CD4-positive, CD25-positive, alpha-beta regulatory T cell (primary cell): ENCODE measurements around the gene IFFO2. TPM values are rescaled to one million over a fixed set of nuclear protein-coding genes. Genes with fewer than 3 reads are reported as not detected.

Experiments
- ATAC-seq, 2 donors: fragments of 150-1000 bp; cut with Tn5 transposase; one replicate each; pipeline ENCODE4 v1.10.0; 2021; ENCODE audit warnings: low read depth in 2 of 2, moderate number of reproducible peaks in 2 of 2, moderate library complexity in 1 of 2
- DNase-seq, 3 donors: peaks; one replicate each; pipeline versions ENCODE4 v3.0.0 to v3.0.0-alpha.2; 2012 to 2022; ENCODE audit warnings: mixed read lengths in 1 of 3
- H3K27ac ChIP-seq: one replicate; pipeline ENCODE4 v1.7.0; 2013; ENCODE audit warnings: mild to moderate bottlenecking, low read length; ENCODE audit not compliant: insufficient read depth, poor library complexity, severe bottlenecking
- H3K27me3 ChIP-seq: one replicate; pipeline ENCODE4 v1.7.0; 2013; ENCODE audit warnings: low read length; ENCODE audit not compliant: control insufficient read depth, insufficient read depth
- H3K36me3 ChIP-seq: one replicate; pipeline ENCODE4 v1.7.0; 2013; ENCODE audit warnings: mild to moderate bottlenecking, low read length, moderate library complexity; ENCODE audit not compliant: control insufficient read depth, insufficient read depth
- H3K4me1 ChIP-seq: 2 replicates; pipeline ENCODE4 v1.7.0; 2013; ENCODE audit warnings: mild to moderate bottlenecking, low read length; ENCODE audit not compliant: insufficient read depth, control insufficient read depth, poor library complexity, severe bottlenecking
- H3K4me3 ChIP-seq: one replicate; pipeline ENCODE4 v1.7.0; 2013; ENCODE audit warnings: low read depth, mild to moderate bottlenecking, low read length, moderate library complexity
- H3K9me3 ChIP-seq, 2 experiments: 1 replicate in 1 of 2; 2 replicates in 1 of 2; pipeline ENCODE4 v1.7.0; 2013; ENCODE audit warnings: low read length in 2 of 2, mild to moderate bottlenecking in 1 of 2, moderate library complexity in 1 of 2; ENCODE audit not compliant: control insufficient read depth in 2 of 2
- H3K27ac Mint-ChIP-seq, 3 donors: one replicate each; pipeline ENCODE4 v1.8.0; 2020 to 2022; ENCODE audit warnings: mild to moderate bottlenecking in 3 of 3, mixed read lengths in 3 of 3, moderate library complexity in 2 of 3
- H3K27me3 Mint-ChIP-seq: one replicate; pipeline ENCODE4 v1.8.0; 2022; ENCODE audit warnings: mild to moderate bottlenecking, mixed read lengths
- H3K36me3 Mint-ChIP-seq: one replicate; pipeline ENCODE4 v1.8.0; 2020; ENCODE audit warnings: mixed read lengths
- H3K4me1 Mint-ChIP-seq, 4 donors: one replicate each; pipeline ENCODE4 v1.8.0; 2020 to 2022; ENCODE audit warnings: mixed read lengths in 4 of 4, mild to moderate bottlenecking in 1 of 4
- H3K4me3 Mint-ChIP-seq, 4 donors: one replicate each; pipeline ENCODE4 v1.8.0; 2020 to 2022; ENCODE audit warnings: mild to moderate bottlenecking in 4 of 4, mixed read lengths in 4 of 4, moderate library complexity in 3 of 4
- H3K9me3 Mint-ChIP-seq, 7 donors: one replicate each; pipeline ENCODE4 v1.8.0; 2020 to 2022; ENCODE audit warnings: mixed read lengths in 7 of 7, mild to moderate bottlenecking in 3 of 7, moderate library complexity in 2 of 7
- polyA plus RNA-seq, 4 donors: library from polyadenylated mRNA; unstranded; fragments of 300-500 nt; fragmentation: Illumina TruSeq; gene quantifications; one replicate each; pipeline ENCODE4 v1.2.3, GENCODE V29; 2021
- total RNA-seq: library from RNA; stranded (reverse); gene quantifications from one replicate; pipeline ENCODE4 v1.2.3, GENCODE V29; 2022

The IFFO2 gene
- total and polyA plus RNA-seq, 5 donors from 2014 or later: 1.4 to 101 (median 3.0) TPM

- Mint-ChIP-seq H3K27ac (peak overlapping the region in 2 of 3 donors; percentile 60 to 83), H3K36me3 (no peaks in the 10 kb centered on the region), H3K4me3 (peak overlapping the region in 1 of 4 donors; percentile 67), H3K9me3 (no peaks in the 10 kb centered on the region), H3K27me3 (no peaks in the 10 kb centered on the region), H3K4me1 (peaks cover 12 to 89% (median 66%) of the 10 kb centered on the region in 4 donors)
- ATAC-seq (no peak), DNase-seq (no peak)
- Histone ChIP-seq H3K4me1 (peaks cover 83% of the 10 kb centered on the region), H3K27me3 (no peaks in the 10 kb centered on the region), H3K36me3 (no peaks in the 10 kb centered on the region), H3K9me3 (no peaks in the 10 kb centered on the region), H3K27ac (no peak overlapping the region), H3K4me3 (no peak overlapping the region)
Observed at GRCh38 chr1:18937539-18937938, 18.9 kb downstream of the IFFO2 start.

- H3K9me3 ChIP-seq: no peaks in the 10 kb centered on the region
- Mint-ChIP-seq H3K9me3 (no peaks in the 10 kb centered on the region), H3K27me3 (no peaks in the 10 kb centered on the region), H3K27ac (peak overlapping the region; percentile 52 to 72 (median 67)), H3K4me1 (peaks cover 12 to 89% (median 68%) of the 10 kb centered on the region in 4 donors), H3K36me3 (no peaks in the 10 kb centered on the region), H3K4me3 (peak overlapping the region; percentile 53 to 82 (median 66))
- no peak for ATAC-seq
- H3K4me1 ChIP-seq: peaks cover 82% of the 10 kb centered on the region
- no peak for DNase-seq
- no peak overlapping the region for H3K27ac ChIP-seq
- H3K27me3 ChIP-seq: no peaks in the 10 kb centered on the region
- H3K4me3 ChIP-seq: no peak overlapping the region
- H3K36me3 ChIP-seq: no peaks in the 10 kb centered on the region
Observed at GRCh38 chr1:18936814-18937481, 19.5 kb downstream of the IFFO2 start.

DNA sequence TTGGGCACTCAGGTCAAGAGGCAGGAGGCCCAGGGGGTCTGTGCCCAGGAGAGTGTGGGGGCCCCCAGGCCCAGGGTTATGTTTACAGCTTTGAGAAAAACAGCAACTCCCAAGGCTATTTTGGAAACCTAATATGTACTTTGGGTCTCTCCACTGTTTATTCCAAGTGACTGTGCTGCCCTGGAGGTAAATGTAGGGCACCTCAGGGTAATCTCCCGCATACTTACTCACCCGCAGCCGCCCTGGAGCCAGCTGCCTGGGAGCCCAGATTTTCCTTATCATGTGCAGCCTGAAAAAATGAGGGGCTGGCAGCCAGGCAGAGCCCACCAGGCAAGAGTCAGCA is 20.0 kb downstream of the IFFO2 start:
- no peaks in the 10 kb centered on the region for H3K36me3 ChIP-seq
- no peaks in the 10 kb centered on the region for H3K36me3 Mint-ChIP-seq
- H3K9me3 Mint-ChIP-seq: no peaks in the 10 kb centered on the region
- ATAC-seq (no peak), DNase-seq (no peak)
- H3K27me3 Mint-ChIP-seq: no peaks in the 10 kb centered on the region
- H3K27ac ChIP-seq: no peak overlapping the region
- H3K4me1 Mint-ChIP-seq: peaks cover 12 to 89% (median 68%) of the 10 kb centered on the region in 4 donors
- no peaks in the 10 kb centered on the region for H3K27me3 ChIP-seq
- H3K27ac Mint-ChIP-seq: peak overlapping the region; percentile 63 to 72 (median 67)
- H3K4me3 ChIP-seq: no peak overlapping the region
- H3K4me3 Mint-ChIP-seq: peak overlapping the region in 3 of 4 donors; percentile 53 to 82 (median 67)
- H3K9me3 ChIP-seq: no peaks in the 10 kb centered on the region
- H3K4me1 ChIP-seq: peaks cover 82% of the 10 kb centered on the region

DNA sequence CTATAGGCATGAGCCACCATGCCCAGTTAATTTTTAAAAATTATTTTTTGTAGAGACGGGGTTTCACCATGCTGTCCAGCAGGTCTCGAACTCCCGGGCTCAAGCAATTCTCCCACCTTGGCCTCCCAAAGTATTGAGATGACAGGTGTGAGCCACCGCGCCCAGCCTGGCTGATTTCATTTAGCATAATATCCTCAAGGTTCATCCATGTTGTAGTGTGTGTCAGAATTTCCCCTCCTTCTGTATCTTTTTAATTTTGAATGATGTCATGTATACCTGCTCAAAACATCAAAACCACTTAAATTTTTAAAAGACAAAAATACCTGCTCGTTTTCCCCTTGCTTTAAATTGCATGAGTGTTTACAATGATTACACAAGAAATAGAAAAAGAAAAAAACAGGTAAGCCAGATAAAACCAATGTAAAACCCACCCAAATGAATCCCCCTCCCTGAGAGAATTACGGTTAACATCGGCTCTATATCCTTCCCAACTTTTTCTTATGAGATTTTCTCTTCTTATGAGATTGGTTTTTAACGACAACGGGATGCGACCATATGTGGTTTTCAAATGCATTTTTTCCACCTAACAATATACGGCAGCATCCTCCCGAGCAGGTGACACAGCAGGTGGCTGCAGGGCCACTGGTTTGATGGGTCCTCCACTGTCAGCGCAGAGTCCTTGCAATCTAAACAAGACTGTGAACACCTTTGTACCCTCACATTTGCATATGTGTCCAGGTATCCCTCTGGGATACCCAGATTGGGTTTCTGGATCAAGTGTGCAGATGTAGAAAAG is 22.1 kb downstream of the IFFO2 start:
- H3K36me3 Mint-ChIP-seq: no peaks in the 10 kb centered on the region
- H3K4me1 Mint-ChIP-seq: peaks cover 12 to 89% (median 65%) of the 10 kb centered on the region in 4 donors
- DNase-seq: peak in 1 of 3 donors; percentile 56
- Histone ChIP-seq H3K27ac (peak overlapping the region; percentile 55), H3K27me3 (no peaks in the 10 kb centered on the region), H3K4me3 (peak overlapping the region; percentile 53), H3K36me3 (no peaks in the 10 kb centered on the region), H3K4me1 (peaks cover 93% of the 10 kb centered on the region), H3K9me3 (no peaks in the 10 kb centered on the region)
- H3K27ac Mint-ChIP-seq: peak overlapping the region; percentile 62 to 96 (median 82)
- ATAC-seq: no peak
- H3K27me3 Mint-ChIP-seq: no peaks in the 10 kb centered on the region
- peak overlapping the region; percentile 39 to 84 (median 50) for H3K4me3 Mint-ChIP-seq
- H3K9me3 Mint-ChIP-seq: no peaks in the 10 kb centered on the region

DNA sequence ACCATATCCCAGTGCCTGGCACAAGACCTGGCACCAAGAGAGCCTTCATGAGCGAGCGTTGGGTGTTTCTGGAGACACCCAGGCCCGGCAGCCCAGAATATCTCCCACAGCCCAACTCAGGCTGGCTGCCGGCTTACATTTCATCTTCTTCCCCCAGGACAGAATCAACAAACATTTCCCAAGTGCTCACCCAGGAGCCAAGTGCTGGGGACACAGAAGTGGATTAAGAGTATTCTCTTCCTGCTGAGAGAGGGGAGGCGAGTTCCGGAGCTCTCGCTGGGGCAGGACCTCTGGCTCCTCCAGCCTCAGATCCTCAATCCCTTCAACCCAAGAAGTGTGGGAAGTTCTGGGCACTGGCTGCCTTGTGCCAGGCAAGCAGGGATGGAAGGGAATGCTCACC is 23.6 kb downstream of the IFFO2 start:
- Histone ChIP-seq H3K36me3 (no peaks in the 10 kb centered on the region), H3K4me3 (no peak overlapping the region), H3K4me1 (peaks cover 93% of the 10 kb centered on the region), H3K27ac (no peak overlapping the region), H3K9me3 (no peaks in the 10 kb centered on the region), H3K27me3 (no peaks in the 10 kb centered on the region)
- H3K27me3 Mint-ChIP-seq: no peaks in the 10 kb centered on the region
- peak overlapping the region in 3 of 4 donors; percentile 54 to 83 (median 56) for H3K4me3 Mint-ChIP-seq
- DNase-seq: no peak
- H3K4me1 Mint-ChIP-seq: peaks cover 12 to 92% (median 75%) of the 10 kb centered on the region in 4 donors
- H3K36me3 Mint-ChIP-seq: no peaks in the 10 kb centered on the region
- peak overlapping the region in 2 of 3 donors; percentile 88 to 89 for H3K27ac Mint-ChIP-seq
- no peaks in the 10 kb centered on the region for H3K9me3 Mint-ChIP-seq
- no peak for ATAC-seq

GRCh38 chr1:18932387-18932786 is 24.1 kb downstream of the IFFO2 start:
- H3K27ac ChIP-seq: peak overlapping the region; percentile 18
- peaks cover 93% of the 10 kb centered on the region for H3K4me1 ChIP-seq
- no peaks in the 10 kb centered on the region for H3K36me3 ChIP-seq
- H3K4me3 ChIP-seq: no peak overlapping the region
- peak overlapping the region; percentile 83 to 89 (median 88) for H3K27ac Mint-ChIP-seq
- ATAC-seq (no peak), DNase-seq (no peak)
- peaks cover 12 to 96% (median 80%) of the 10 kb centered on the region in 4 donors for H3K4me1 Mint-ChIP-seq
- H3K36me3 Mint-ChIP-seq: no peaks in the 10 kb centered on the region
- peak overlapping the region in 3 of 4 donors; percentile 29 to 83 (median 56) for H3K4me3 Mint-ChIP-seq
- no peaks in the 10 kb centered on the region for H3K27me3 ChIP-seq
- no peaks in the 10 kb centered on the region for H3K27me3 Mint-ChIP-seq
- H3K9me3 ChIP-seq: no peaks in the 10 kb centered on the region
- no peaks in the 10 kb centered on the region for H3K9me3 Mint-ChIP-seq

GRCh38 chr1:18931730-18932129 is 24.7 kb downstream of the IFFO2 start:
- no peak overlapping the region for H3K4me3 ChIP-seq
- Mint-ChIP-seq H3K36me3 (no peaks in the 10 kb centered on the region), H3K4me3 (peak overlapping the region in 3 of 4 donors; percentile 19 to 83 (median 67)), H3K4me1 (peaks cover 15 to 94% (median 74%) of the 10 kb centered on the region in 4 donors), H3K27me3 (no peaks in the 10 kb centered on the region), H3K9me3 (no peaks in the 10 kb centered on the region), H3K27ac (peak overlapping the region; percentile 78 to 91 (median 88))
- H3K27ac ChIP-seq: no peak overlapping the region
- no peaks in the 10 kb centered on the region for H3K27me3 ChIP-seq
- DNase-seq: no peak
- no peak for ATAC-seq
- H3K9me3 ChIP-seq: no peaks in the 10 kb centered on the region
- H3K4me1 ChIP-seq: peaks cover 97% of the 10 kb centered on the region
- no peaks in the 10 kb centered on the region for H3K36me3 ChIP-seq
